Prostate gland (tissue), 2 donors: ENCODE data around the gene PIP4P1. TPM values are rescaled to one million over a fixed set of nuclear protein-coding genes. Genes with fewer than 3 reads are reported as not detected.

Experiments used
- DNase-seq: peaks from one replicate; pipeline ENCODE4 v3.0.0-alpha.2; 2019; ENCODE audit warnings: low spot score
- H3K27ac ChIP-seq, 2 donors: fragments of 200-600 bp; sonication (generic); 2 replicates each; pipeline ENCODE4 v1.5.1; 2017 to 2019
- H3K27me3 ChIP-seq: fragments of 200-600 bp; sonication (generic); replicated peaks from 2 replicates; pipeline ENCODE4 v1.5.1; 2019; ENCODE audit not compliant: insufficient read depth
- H3K36me3 ChIP-seq, 2 donors: fragments of 200-600 bp; sonication (generic); 1 replicate in 1 of 2; 2 replicates in 1 of 2; pipeline versions ENCODE4 v1.5.1 to v1.8.1; 2017 to 2019
- H3K4me1 ChIP-seq: fragments of 200-600 bp; sonication (generic); replicated peaks from 2 replicates; pipeline ENCODE4 v1.5.1; 2019
- H3K4me3 ChIP-seq, 2 donors: fragments of 200-600 bp; sonication (generic); 2 replicates each; pipeline ENCODE4 v1.5.1; 2017 to 2019
- H3K9me3 ChIP-seq: fragments of 200-600 bp; sonication (generic); 2 replicates; pipeline ENCODE4 v1.5.1; 2017
- CTCF ChIP-seq, 4 experiments: fragments of 200-600 bp in 2 of 4; fragments of 450-650 bp in 2 of 4; sonication (generic) in 2 of 4; IDR thresholded peaks; 1 replicate in 3 of 4; 2 replicates in 1 of 4; pipeline ENCODE4 v1.5.1; 2016 to 2019; ENCODE audit warnings: antibody characterized with exemption in 4 of 4, mild to moderate bottlenecking in 2 of 4, moderate library complexity in 2 of 4
- POLR2A ChIP-seq: fragments of 450-650 bp; IDR thresholded peaks from one replicate; pipeline ENCODE4 v1.6.1; 2016; ENCODE audit warnings: antibody characterized with exemption, mild to moderate bottlenecking
- POLR2AphosphoS5 ChIP-seq: sonication (generic); formaldehyde crosslinking; IDR thresholded peaks from one replicate; pipeline ENCODE4 v1.6.1; 2017; ENCODE audit warnings: antibody characterized with exemption
- WGBS: methylation state at CpG from one replicate; pipeline ENCODE4 v1.1.5; 2018; 5-methylcytosine and 5-hydroxymethylcytosine counted together
- intact Hi-C: fragments of 100-400 bp; cut with DNase I; formaldehyde crosslinking; loops from one replicate; pipeline ENCODE4 v1.14.2; 2022
- total RNA-seq, 2 donors: library from RNA; depleted of rRNA; stranded (reverse); fragments of >200 nt; gene quantifications; one replicate each; pipeline ENCODE4 v1.1.0, GENCODE V29; 2016

Gene PIP4P1
- total RNA-seq, 2 donors from 2014 or later = 24.8 to 37.8 TPM

- TF ChIP-seq POLR2AphosphoS5 (no peak), POLR2A (no peak), CTCF (IDR thresholded peaks at IDR 0.05) (no peak)
- no peaks in the 10 kb centered on the region for H3K9me3 ChIP-seq
- H3K4me1 ChIP-seq = no peaks in the 10 kb centered on the region
- intact Hi-C loops = no loop called here
- H3K4me3 ChIP-seq = no peak overlapping the region
- H3K27ac ChIP-seq = no peak overlapping the region
- no peaks in the 10 kb centered on the region for H3K27me3 ChIP-seq
- H3K36me3 ChIP-seq = no peaks in the 10 kb centered on the region
- no peak for DNase-seq
- 80% methylated on average over 5 of the region's 5 CpGs for WGBS
These were observed 33.2 kb downstream of the PIP4P1 start for GRCh38 chr14:20428010-20428365.

GRCh38 chr14:20427231-20428009 is 33.8 kb downstream of the PIP4P1 start:
- no peaks in the 10 kb centered on the region for H3K36me3 ChIP-seq
- intact Hi-C loops = no loop called here
- DNase-seq = no peak
- no peaks in the 10 kb centered on the region for H3K27me3 ChIP-seq
- 75% methylated on average over 5 of the region's 5 CpGs for WGBS
- no peak overlapping the region for H3K27ac ChIP-seq
- H3K4me1 ChIP-seq = no peaks in the 10 kb centered on the region
- no peak overlapping the region for H3K4me3 ChIP-seq
- H3K9me3 ChIP-seq = no peaks in the 10 kb centered on the region
- TF ChIP-seq CTCF (IDR thresholded peaks at IDR 0.05) = no peak
- no peak for TF ChIP-seq POLR2A
- no peak for TF ChIP-seq POLR2AphosphoS5

GRCh38 chr14:20424851-20425250 is 36.4 kb downstream of the PIP4P1 start:
- TF ChIP-seq CTCF (IDR thresholded peaks at IDR 0.05) (no peak), POLR2A (no peak), POLR2AphosphoS5 (no peak)
- Histone ChIP-seq H3K27me3 (no peaks in the 10 kb centered on the region), H3K4me1 (no peaks in the 10 kb centered on the region), H3K9me3 (no peaks in the 10 kb centered on the region), H3K36me3 (no peaks in the 10 kb centered on the region), H3K27ac (no peak overlapping the region), H3K4me3 (no peak overlapping the region)
- DNase-seq = no peak
- 32% methylated on average over 2 of the region's 2 CpGs for WGBS
- intact Hi-C loops = no loop called here

- H3K27me3 ChIP-seq = no peaks in the 10 kb centered on the region
- no peak overlapping the region for H3K27ac ChIP-seq
- H3K4me1 ChIP-seq = no peaks in the 10 kb centered on the region
- 23% methylated on average over 2 of the region's 2 CpGs for WGBS
- TF ChIP-seq POLR2A (no peak), POLR2AphosphoS5 (no peak), CTCF (IDR thresholded peaks at IDR 0.05) (no peak)
- H3K9me3 ChIP-seq = no peaks in the 10 kb centered on the region
- no peaks in the 10 kb centered on the region for H3K36me3 ChIP-seq
- DNase-seq = no peak
- no peak overlapping the region for H3K4me3 ChIP-seq
- intact Hi-C loops = no loop called here
These were observed 38.3 kb downstream of the PIP4P1 start for GRCh38 chr14:20422886-20423285.

GRCh38 chr14:20421267-20421666 is 40.0 kb downstream of the PIP4P1 start:
- intact Hi-C loops = no loop called here

More at GRCh38 chr14:20421267-20421666, 40.0 kb downstream of the PIP4P1 start:
- Histone ChIP-seq H3K27me3 (no peaks in the 10 kb centered on the region), H3K36me3 (no peaks in the 10 kb centered on the region), H3K27ac (no peak overlapping the region), H3K4me1 (no peaks in the 10 kb centered on the region), H3K9me3 (no peaks in the 10 kb centered on the region), H3K4me3 (no peak overlapping the region)
- no peak for DNase-seq
- WGBS = 41% methylated on average over 2 of the region's 2 CpGs
- TF ChIP-seq POLR2AphosphoS5 (no peak), CTCF (IDR thresholded peaks at IDR 0.05) (no peak), POLR2A (no peak)
